HG02973 (cell line): ENCODE measurements around the gene KLF11.

Source experiments
- ATAC-seq: cut with Tn5 transposase; IDR thresholded peaks from one replicate; pipeline ENCODE4 v1.9.1; 2021; ENCODE audit warnings: moderate library complexity; ENCODE audit not compliant: unreplicated experiment

Gene KLF11

GRCh38 chr2:10061221-10061925 is 18.0 kb downstream of the KLF11 start:
- no peak for ATAC-seq

- no peak for ATAC-seq
Observed at GRCh38 chr2:10062931-10063365, 19.6 kb downstream of the KLF11 start.

GRCh38 chr2:10063566-10063965 is 20.2 kb downstream of the KLF11 start:
- no peak for ATAC-seq

- no peak for ATAC-seq
Observed at GRCh38 chr2:10064932-10065772, 21.8 kb downstream of the KLF11 start.

GRCh38 chr2:10065773-10066055 is 22.4 kb downstream of the KLF11 start:
- ATAC-seq, result no peak

- no peak for ATAC-seq
Observed at GRCh38 chr2:10067330-10067729, 24.0 kb downstream of the KLF11 start.

- no peak for ATAC-seq
Observed at GRCh38 chr2:10067881-10068280, 24.5 kb downstream of the KLF11 start.

GRCh38 chr2:10071176-10071575 is 27.8 kb downstream of the KLF11 start:
- no peak for ATAC-seq

- ATAC-seq, result no peak
Observed at GRCh38 chr2:10071595-10071994, 28.2 kb downstream of the KLF11 start.

GRCh38 chr2:10072656-10073480 is 29.5 kb downstream of the KLF11 start:
- ATAC-seq, result peak; percentile 73

- no peak for ATAC-seq
Observed at GRCh38 chr2:10073706-10074105, 30.4 kb downstream of the KLF11 start.

GRCh38 chr2:10075101-10075500 is 31.8 kb downstream of the KLF11 start:
- ATAC-seq, result no peak

GRCh38 chr2:10075571-10076209 is 32.3 kb downstream of the KLF11 start:
- no peak for ATAC-seq

GRCh38 chr2:10076511-10076910 is 33.2 kb downstream of the KLF11 start:
- ATAC-seq, result no peak

GRCh38 chr2:10076988-10077527 is 33.7 kb downstream of the KLF11 start:
- ATAC-seq, result no peak

- ATAC-seq, result no peak
Observed at GRCh38 chr2:10078001-10078400, 34.7 kb downstream of the KLF11 start.

GRCh38 chr2:10078704-10079265 is 35.4 kb downstream of the KLF11 start:
- no peak for ATAC-seq

- peak; percentile 16 for ATAC-seq
Observed at GRCh38 chr2:10079266-10079869, 36.0 kb downstream of the KLF11 start.

- peak; percentile 31 for ATAC-seq
Observed at GRCh38 chr2:10079870-10080535, 36.7 kb downstream of the KLF11 start, which contains the start of gene CYS1. Gene CYS1, minus strand, starts transcription at chr2:10080411. Its CDS starts 188 bp downstream, at chr2:10080223.
